Ascending aorta (tissue), 2 donors: ENCODE measurements around the gene ANKRD53. TPM values are rescaled to one million over a fixed set of nuclear protein-coding genes. Genes with fewer than 3 reads are reported as not detected.
A peak's percentile ranks its signal among the peaks of the same experiment; 100 is the strongest.

Experiments used
- DNase-seq, 2 donors: peaks; one replicate each; pipeline ENCODE4 v3.0.0-alpha.2; 2019; ENCODE audit warnings: low spot score in 2 of 2
- H3K27ac ChIP-seq, 2 donors: fragments of 200-600 bp; sonication (generic); one replicate each; pipeline ENCODE4 v1.5.1; 2016 to 2017; ENCODE audit warnings: mild to moderate bottlenecking in 1 of 2
- H3K27me3 ChIP-seq: fragments of 200-600 bp; sonication (generic); one replicate; pipeline ENCODE4 v1.5.1; 2017
- H3K36me3 ChIP-seq, 2 donors: fragments of 200-600 bp; sonication (generic); one replicate each; pipeline ENCODE4 v1.5.1; 2016
- H3K4me1 ChIP-seq, 2 donors: fragments of 200-600 bp; sonication (generic); one replicate each; pipeline ENCODE4 v1.5.1; 2016 to 2017; ENCODE audit warnings: mild to moderate bottlenecking in 1 of 2
- H3K4me3 ChIP-seq, 2 donors: fragments of 200-600 bp; sonication (generic); one replicate each; pipeline ENCODE4 v1.5.1; 2016 to 2017; ENCODE audit warnings: mild to moderate bottlenecking in 1 of 2
- H3K9me3 ChIP-seq, 2 donors: fragments of 200-600 bp; sonication (generic); one replicate each; pipeline ENCODE4 v1.5.1; 2016
- CTCF ChIP-seq, 3 experiments: fragments of 200-600 bp in 2 of 3; fragments of 450-650 bp in 1 of 3; sonication (generic) in 2 of 3; IDR thresholded peaks; one replicate each; pipeline ENCODE4 v1.5.1; 2016 to 2019; ENCODE audit warnings: antibody characterized with exemption in 3 of 3, mild to moderate bottlenecking in 1 of 3, moderate library complexity in 1 of 3
- intact Hi-C: fragments of 100-400 bp; cut with DNase I; formaldehyde crosslinking; loops from one replicate; pipeline ENCODE4 v1.15.1; 2023
- total RNA-seq: library from RNA; depleted of rRNA; stranded (reverse); fragments of >200 nt; gene quantifications from one replicate; pipeline ENCODE4 v1.1.0, GENCODE V29; 2016

Gene ANKRD53
- total RNA-seq, 1 donor from 2014 or later, result 1.4 TPM

DNA sequence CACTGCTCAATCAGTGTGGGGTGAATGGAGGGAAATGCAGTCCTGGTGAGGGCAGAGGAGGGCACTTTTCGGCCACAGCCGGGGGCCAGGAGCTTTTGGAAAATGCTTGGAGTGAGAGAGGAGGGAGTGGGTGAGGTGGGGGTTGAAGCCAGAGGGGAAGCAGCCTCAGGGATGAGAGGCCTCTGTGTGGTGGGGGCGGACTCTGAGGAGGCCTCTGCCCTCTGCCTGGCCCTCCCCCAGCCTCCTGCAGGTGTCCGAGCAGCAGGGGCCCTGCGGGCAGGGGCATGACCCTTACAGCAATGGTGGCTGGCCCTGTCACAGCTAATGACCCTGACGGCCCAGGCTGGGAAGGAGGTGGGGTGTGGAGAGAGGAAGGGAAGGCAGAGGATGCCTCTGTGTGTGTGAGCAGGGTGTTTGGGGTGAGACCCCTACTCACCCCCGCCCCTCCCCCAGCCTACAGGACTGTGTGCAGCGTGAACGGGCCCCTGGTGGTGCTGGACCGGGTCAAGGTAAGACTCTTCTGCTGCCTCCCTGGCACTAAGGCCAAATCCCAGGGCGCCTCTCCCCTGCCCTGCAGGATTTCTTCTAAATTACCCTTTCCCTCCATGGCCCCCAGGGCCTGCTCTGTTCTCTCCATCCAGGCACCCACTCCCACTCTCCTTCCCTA lies 35.1 kb upstream of the ANKRD53 start:
- H3K27ac ChIP-seq, result no peak overlapping the region
- H3K9me3 ChIP-seq, result no peaks in the 10 kb centered on the region
- no peaks in the 10 kb centered on the region for H3K4me1 ChIP-seq
- TF ChIP-seq CTCF (IDR thresholded peaks at IDR 0.05), result no peak
- intact Hi-C loops, result no loop called here
- H3K27me3 ChIP-seq, result no peaks in the 10 kb centered on the region
- no peaks in the 10 kb centered on the region for H3K36me3 ChIP-seq
- no peak overlapping the region for H3K4me3 ChIP-seq
- DNase-seq, result peak in 1 of 2 donors; percentile 61

- Histone ChIP-seq H3K27ac (no peak overlapping the region), H3K27me3 (no peaks in the 10 kb centered on the region), H3K4me1 (no peaks in the 10 kb centered on the region), H3K9me3 (no peaks in the 10 kb centered on the region), H3K4me3 (no peak overlapping the region), H3K36me3 (no peaks in the 10 kb centered on the region)
- intact Hi-C loops, result no loop called here
- no peak for TF ChIP-seq CTCF (IDR thresholded peaks at IDR 0.05)
- peak in 1 of 2 donors; percentile 34 for DNase-seq
Measured at GRCh38 chr2:70944111-70944690, 34.2 kb upstream of the ANKRD53 start.

DNA sequence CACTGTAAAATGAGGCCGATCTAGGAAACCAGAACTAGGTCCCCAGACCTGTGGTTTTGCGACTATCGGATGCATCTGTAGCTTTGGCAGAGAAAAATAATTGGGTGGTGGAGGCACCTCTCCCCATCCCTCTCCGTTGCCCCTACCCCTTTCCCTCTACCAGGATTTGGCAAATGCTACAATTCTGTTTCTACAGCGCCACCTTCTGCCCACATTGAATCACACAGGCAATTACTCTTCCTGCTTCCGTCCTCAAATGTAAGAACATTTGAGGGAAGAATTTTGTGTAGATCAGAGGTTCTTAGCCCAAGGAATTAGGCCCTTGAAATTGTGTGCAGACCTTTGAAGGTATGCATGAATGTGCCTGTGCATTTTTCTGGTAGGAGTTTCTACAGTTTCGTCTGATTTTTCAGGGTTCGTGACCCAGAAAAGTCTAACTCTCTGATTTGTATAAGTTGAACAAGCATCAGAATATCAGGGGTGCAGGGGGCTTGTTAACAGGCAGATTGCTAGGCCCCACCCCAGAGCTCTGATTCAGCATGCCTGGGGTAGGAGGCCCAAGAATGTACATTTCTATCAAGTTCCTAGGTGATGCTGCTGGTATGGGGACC lies 31.5 kb upstream of the ANKRD53 start:
- Histone ChIP-seq H3K27ac (no peak overlapping the region), H3K9me3 (no peaks in the 10 kb centered on the region), H3K4me1 (no peaks in the 10 kb centered on the region), H3K27me3 (no peaks in the 10 kb centered on the region), H3K36me3 (no peaks in the 10 kb centered on the region), H3K4me3 (no peak overlapping the region)
- TF ChIP-seq CTCF (IDR thresholded peaks at IDR 0.05), result peak; percentile 35 to 81 (median 66)
- intact Hi-C loops, result no loop called here
- DNase-seq, result peak in 1 of 2 donors; percentile 68

DNA sequence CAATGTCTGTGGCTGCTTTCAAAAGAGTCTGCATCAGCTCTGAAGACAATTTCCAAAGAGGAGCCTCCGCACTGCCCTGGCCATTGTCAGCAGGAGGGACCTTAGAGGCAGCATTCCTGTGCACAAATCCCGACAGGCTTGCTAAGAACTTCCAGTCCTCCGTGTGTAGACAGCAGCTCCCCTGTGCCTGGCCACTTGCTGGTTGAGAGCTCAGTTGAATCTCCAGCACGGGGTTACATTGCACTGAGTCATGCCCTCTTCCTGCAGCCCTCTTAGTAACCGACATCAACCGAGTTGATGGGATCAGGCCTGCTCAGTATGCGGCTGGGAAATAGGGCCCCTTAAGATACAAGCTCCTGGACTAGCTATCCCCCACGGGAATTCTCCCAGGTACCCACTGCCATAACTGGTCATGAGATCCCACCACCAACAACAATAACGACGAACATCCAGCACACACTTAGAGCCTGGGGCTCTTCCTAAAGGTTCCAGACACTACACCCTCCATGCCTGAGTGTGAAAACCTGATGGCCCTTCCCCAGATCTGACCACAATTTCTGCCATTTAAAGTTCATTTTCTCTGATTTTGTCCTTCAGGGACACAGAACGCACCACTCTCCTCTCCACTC lies 30.8 kb upstream of the ANKRD53 start:
- Histone ChIP-seq H3K9me3 (no peaks in the 10 kb centered on the region), H3K36me3 (no peaks in the 10 kb centered on the region), H3K27ac (no peak overlapping the region), H3K27me3 (no peaks in the 10 kb centered on the region), H3K4me1 (no peaks in the 10 kb centered on the region), H3K4me3 (peak overlapping the region in 1 of 2 donors; percentile 63)
- DNase-seq, result peak in 1 of 2 donors; percentile 54
- intact Hi-C loops, result loop anchor here (1.0 to 2.0 kb wide), 2 partner anchors 76 to 85 kb away; no protein-coding TSS in a partner anchor
- TF ChIP-seq CTCF (IDR thresholded peaks at IDR 0.05), result no peak

- Histone ChIP-seq H3K4me3 (peak overlapping the region; percentile 46 to 63), H3K4me1 (no peaks in the 10 kb centered on the region), H3K27ac (no peak overlapping the region), H3K9me3 (no peaks in the 10 kb centered on the region), H3K27me3 (no peaks in the 10 kb centered on the region), H3K36me3 (no peaks in the 10 kb centered on the region)
- DNase-seq, result peak in 1 of 2 donors; percentile 88
- TF ChIP-seq CTCF (IDR thresholded peaks at IDR 0.05), result peak; percentile 72 to 94 (median 85)
- intact Hi-C loops, result loop anchor here (1.0 to 2.0 kb wide), 2 partner anchors 77 to 86 kb away; no protein-coding TSS in a partner anchor
Measured at GRCh38 chr2:70948337-70949003, 30.0 kb upstream of the ANKRD53 start.
